ENCODE data around the gene CDKN1C.

Gene CDKN1C

GRCh38 chr11:2862395-2863275, 22.9 kb downstream of the CDKN1C start:
- Histone ChIP-seq H3K79me2 (ENCODE audit: low read length) (no peaks in the 10 kb centered on the region), H3F3A (ENCODE audit: insufficient read depth, low read length) (no peaks in the 10 kb centered on the region), H2AFZ (ENCODE audit: low read length) (no peak overlapping the region), H3K4me2 (ENCODE audit: low read depth, low read length) (no peak overlapping the region; the same call in 1 of the 2 replicates), H3K27me3 (replicated peaks; ENCODE audit: insufficient read depth, low read length) (peaks cover 17% of the 10 kb centered on the region), H3K9me3 (replicated peaks; ENCODE audit: insufficient read depth, low read length) (no peaks in the 10 kb centered on the region), H3K9ac (ENCODE audit: low read length) (no peak overlapping the region), H3K4me3 (ENCODE audit: low read length) (no peak overlapping the region), H3K9me2 (replicated peaks; ENCODE audit: insufficient read depth, low read length) (no peaks in the 10 kb centered on the region), H4K20me1 (ENCODE audit: insufficient read depth, low read length) (no peaks in the 10 kb centered on the region), H3K36me3 (replicated peaks; ENCODE audit: insufficient read depth, low read length) (no peaks in the 10 kb centered on the region), H3K4me1 (ENCODE audit: low read length) (no peaks in the 10 kb centered on the region), H3K27ac (ENCODE audit: low read length) (no peak overlapping the region)
- TF ChIP-seq EZH2phosphoT487 (IDR thresholded peaks at IDR 0.05; ENCODE audit: low read length) (no peak), EZH2 (optimal IDR thresholded peaks at IDR 0.05; ENCODE audit: low read depth, low read length) (no peak), CTCF (IDR thresholded peaks at IDR 0.05; ENCODE audit: low read length) (no peak)
- no peak for DNase-seq

GRCh38 chr11:2860636-2861035, 24.9 kb downstream of the CDKN1C start:
- Histone ChIP-seq H3K9me3 (replicated peaks; ENCODE audit: insufficient read depth, low read length) (no peaks in the 10 kb centered on the region), H3K79me2 (ENCODE audit: low read length) (no peaks in the 10 kb centered on the region), H4K20me1 (ENCODE audit: insufficient read depth, low read length) (no peaks in the 10 kb centered on the region), H3K4me1 (ENCODE audit: low read length) (no peaks in the 10 kb centered on the region), H3K4me2 (ENCODE audit: low read depth, low read length) (no peak overlapping the region), H3K4me3 (ENCODE audit: low read length) (no peak overlapping the region), H2AFZ (ENCODE audit: low read length) (no peak overlapping the region), H3K27ac (ENCODE audit: low read length) (no peak overlapping the region), H3K36me3 (replicated peaks; ENCODE audit: insufficient read depth, low read length) (no peaks in the 10 kb centered on the region), H3K9me2 (replicated peaks; ENCODE audit: insufficient read depth, low read length) (no peaks in the 10 kb centered on the region), H3K27me3 (replicated peaks; ENCODE audit: insufficient read depth, low read length) (peaks cover 17% of the 10 kb centered on the region), H3K9ac (ENCODE audit: low read length) (no peak overlapping the region), H3F3A (ENCODE audit: insufficient read depth, low read length) (no peaks in the 10 kb centered on the region)
- TF ChIP-seq EZH2phosphoT487 (IDR thresholded peaks at IDR 0.05; ENCODE audit: low read length) (no peak), CTCF (IDR thresholded peaks at IDR 0.05; ENCODE audit: low read length) (no peak), EZH2 (optimal IDR thresholded peaks at IDR 0.05; ENCODE audit: low read depth, low read length) (no peak)
- DNase-seq: no peak

GRCh38 chr11:2859699-2860037, 25.9 kb downstream of the CDKN1C start:
- no peak overlapping the region for H3K4me3 ChIP-seq (ENCODE audit: low read length)
- no peaks in the 10 kb centered on the region for H3K9me3 ChIP-seq (replicated peaks; ENCODE audit: insufficient read depth, low read length)
- peaks cover 17% of the 10 kb centered on the region for H3K27me3 ChIP-seq (replicated peaks; ENCODE audit: insufficient read depth, low read length)
- H3K27ac ChIP-seq (ENCODE audit: low read length): no peak overlapping the region
- no peaks in the 10 kb centered on the region for H3K9me2 ChIP-seq (replicated peaks; ENCODE audit: insufficient read depth, low read length)
- no peak overlapping the region for H3K4me2 ChIP-seq (ENCODE audit: low read depth, low read length)
- H3K4me1 ChIP-seq (ENCODE audit: low read length): no peaks in the 10 kb centered on the region
- no peak overlapping the region for H3K9ac ChIP-seq (ENCODE audit: low read length)
- no peak for DNase-seq
- no peak overlapping the region for H2AFZ ChIP-seq (ENCODE audit: low read length)
- no peaks in the 10 kb centered on the region for H4K20me1 ChIP-seq (ENCODE audit: insufficient read depth, low read length)
- no peaks in the 10 kb centered on the region for H3K36me3 ChIP-seq (replicated peaks; ENCODE audit: insufficient read depth, low read length)
- TF ChIP-seq EZH2phosphoT487 (IDR thresholded peaks at IDR 0.05; ENCODE audit: low read length) (no peak), EZH2 (optimal IDR thresholded peaks at IDR 0.05; ENCODE audit: low read depth, low read length) (no peak), CTCF (IDR thresholded peaks at IDR 0.05; ENCODE audit: low read length) (no peak)
- no peaks in the 10 kb centered on the region for H3F3A ChIP-seq (ENCODE audit: insufficient read depth, low read length)
- H3K79me2 ChIP-seq (ENCODE audit: low read length): no peaks in the 10 kb centered on the region

Measured in MM.1S (cell line).